K562 (cell line): ENCODE results near the gene USP15. TPM values are rescaled to one million over a fixed set of nuclear protein-coding genes. Genes with fewer than 3 reads are reported as not detected.

Source experiments
- ATAC-seq: fragments of 200-7000 bp; cut with Tn5 transposase; 3 replicates; pipeline ENCODE4 v1.9.1; 2020; ENCODE audit warnings: moderate library complexity
- BruUV-seq: library from RNA; stranded (reverse); fragments of 400-500 nt; replicated peaks from 2 replicates; lab custom pipeline; 2021; lab: Mats Ljungman, UMichigan
- CTCF ChIA-PET: fragments of 300-600 bp; formaldehyde crosslinking; extraction: SDS; loops from one replicate; lab custom pipeline; 2021; ENCODE audit warnings: low intra/inter-chr PET ratio; lab: Yijun Ruan, JAX
- POLR2A ChIA-PET: fragments of 300-600, 350-650 bp; sonication (Branson Sonifier 250); formaldehyde crosslinking; extraction: SDS; loops from one replicate; lab custom pipeline; 2021; ENCODE audit warnings: antibody characterized with exemption, inconsistent platforms; lab: Yijun Ruan, JAX
- DNase-seq, 4 experiments: peaks; one replicate each; pipeline versions ENCODE4 v3.0.0 to v3.0.0-alpha.2; 2011 to 2018; ENCODE audit warnings: low spot score in 3 of 4, mixed read lengths in 3 of 4; ENCODE audit errors: extremely low read depth in 1 of 4
- FAIRE-seq: peaks from 2 replicates; lab custom pipeline; 2011; peaks lifted over from hg19 to GRCh38; lab: Jason Lieb, UNC
- H2AFZ ChIP-seq: 2 replicates; pipeline ENCODE4 v1.6.0; 2011; ENCODE audit warnings: low read depth, low read length, control low read depth, inconsistent platforms
- H3K27ac ChIP-seq: fragments of 200-600 bp; 3 replicates; pipeline ENCODE4 v1.8.0; 2011; ENCODE audit warnings: low read depth, mild to moderate bottlenecking, control low read depth, inconsistent platforms, low read length, moderate library complexity, mixed read lengths; ENCODE audit errors: extremely low read depth
- H3K27me3 ChIP-seq, 2 experiments: fragments of 300-600 bp in 1 of 2; 2 replicates in 1 of 2; 3 replicates in 1 of 2; pipeline versions ENCODE4 v1.6.0 to v1.8.0; 2011; ENCODE audit warnings: inconsistent platforms in 2 of 2, low read length in 2 of 2, mild to moderate bottlenecking in 1 of 2, mixed read lengths in 1 of 2, moderate library complexity in 1 of 2; ENCODE audit not compliant: control insufficient read depth in 2 of 2, insufficient read depth in 2 of 2
- H3K36me3 ChIP-seq: fragments of 300-600 bp; 3 replicates; pipeline ENCODE4 v1.8.0; 2011; ENCODE audit warnings: mild to moderate bottlenecking, low read length, inconsistent platforms; ENCODE audit not compliant: control insufficient read depth, insufficient read depth
- H3K4me1 ChIP-seq, 2 experiments: fragments of 200-600 bp in 1 of 2; replicated peaks in 1 of 2; 2 replicates in 1 of 2; 3 replicates in 1 of 2; pipeline versions ENCODE4 v1.5.1 to v1.8.0; 2011; ENCODE audit warnings: inconsistent platforms in 2 of 2, low read length in 2 of 2, mild to moderate bottlenecking in 1 of 2, mixed read lengths in 1 of 2, moderate library complexity in 1 of 2; ENCODE audit not compliant: control insufficient read depth in 2 of 2, insufficient read depth in 2 of 2
- H3K4me2 ChIP-seq: 2 replicates; pipeline ENCODE4 v1.6.1; 2011; ENCODE audit warnings: low read length, control low read depth, inconsistent platforms, mixed read lengths; ENCODE audit not compliant: insufficient read depth
- H3K4me3 ChIP-seq: fragments of 200-600 bp; sonication (generic), shearing (Covaris generic); 2 replicates; pipeline ENCODE4 v1.5.1; 2016; ENCODE audit warnings: control low read depth, inconsistent platforms
- H3K79me2 ChIP-seq: fragments of 200-600 bp; 3 replicates; pipeline ENCODE4 v1.8.0; 2011; ENCODE audit warnings: low read length, inconsistent platforms; ENCODE audit not compliant: control insufficient read depth, insufficient read depth
- H3K9ac ChIP-seq, 2 experiments: 2 replicates each; pipeline versions ENCODE4 v1.6.0 to v1.6.1; 2011; ENCODE audit warnings: low read depth in 2 of 2, low read length in 2 of 2, control low read depth in 1 of 2, inconsistent platforms in 1 of 2, mild to moderate bottlenecking in 1 of 2, mixed read lengths in 1 of 2; ENCODE audit not compliant: insufficient read depth in 1 of 2
- H3K9me1 ChIP-seq: one replicate; pipeline ENCODE4 v1.6.0; 2011; ENCODE audit warnings: inconsistent platforms, mild to moderate bottlenecking, low read length, moderate library complexity; ENCODE audit not compliant: control insufficient read depth, insufficient read depth
- H3K9me3 ChIP-seq: replicated peaks from 2 replicates; pipeline ENCODE4 v1.5.1; 2011; ENCODE audit warnings: low read depth, low read length, inconsistent platforms; ENCODE audit not compliant: control insufficient read depth, insufficient read depth
- H4K20me1 ChIP-seq: replicated peaks from 2 replicates; pipeline ENCODE4 v1.6.1; 2011; ENCODE audit warnings: low read length, inconsistent platforms, mixed read lengths; ENCODE audit not compliant: control insufficient read depth, insufficient read depth
- CBX2 ChIP-seq: fragments of 200-600 bp; sonication (generic); IDR thresholded peaks from one replicate; pipeline ENCODE4 v1.6.1; 2012; ENCODE audit warnings: mild to moderate bottlenecking, low read length, inconsistent platforms; ENCODE audit not compliant: insufficient read depth, poor library complexity, severe bottlenecking
- FOXA1 ChIP-seq: fragments of 450-650 bp; IDR thresholded peaks from 2 replicates; pipeline ENCODE4 v1.6.1; 2016; ENCODE audit warnings: mild to moderate bottlenecking, borderline replicate concordance
- TBL1XR1 ChIP-seq, 2 experiments: IDR thresholded peaks; 2 replicates each; pipeline ENCODE4 v1.6.1; 2012; ENCODE audit warnings: improper control_type of control experiment in 2 of 2, low read length in 2 of 2, mild to moderate bottlenecking in 1 of 2
- ZNF184 ChIP-seq: sonication (generic); formaldehyde crosslinking; IDR thresholded peaks from 2 replicates; pipeline ENCODE4 v1.5.0; 2020; ENCODE audit warnings: missing genetic modification reagents
- ZNF274 ChIP-seq: IDR thresholded peaks from 2 replicates; pipeline ENCODE4 v1.6.1; 2011; ENCODE audit warnings: low read depth, mild to moderate bottlenecking, low read length, moderate library complexity, borderline replicate concordance
- ZNF395 ChIP-seq: fragments of 200-800 bp; sonication (Bioruptor generic); IDR thresholded peaks from 2 replicates; pipeline ENCODE4 v1.6.1; 2017; ENCODE audit warnings: missing genetic modification characterization, missing compliant biosample characterization
- WGBS: fragments of 100-300 bp; shearing (Covaris generic); methylation state at CpG from one replicate; pipeline ENCODE4 v1.1.6; 2016; ENCODE audit warnings: low coverage, mixed read lengths; ENCODE audit not compliant: insufficient coverage; ENCODE audit errors: missing lambda C conversion rate; 5-methylcytosine and 5-hydroxymethylcytosine counted together
- in situ Hi-C: fragments of 300-500 bp; cut with MboI; formaldehyde crosslinking; loops from 4 replicates; pipeline ENCODE4 v1.15.0; 2018; ENCODE audit warnings: inconsistent platforms, mixed read lengths
- intact Hi-C: fragments of 100-400 bp; cut with micrococcal nuclease; formaldehyde crosslinking; loops from 2 replicates; pipeline ENCODE4 v1.14.2; 2022
- polyA plus RNA-seq, 8 experiments: library from polyadenylated mRNA; depleted of rRNA in 4 of 8; stranded (reverse) in 5 of 8; unstranded in 3 of 8; fragments of >200 nt; fragmentation: Nextera tagmentation in 2 of 8; fragmentation: Illumina TruSeq in 1 of 8; extraction: Ambion mirVana in 2 of 8; extraction: Trizol in 1 of 8; gene quantifications; 2 replicates each; pipeline versions ENCODE4 v1.2.1 to v1.2.3, GENCODE V29; 2011 to 2014; ENCODE audit warnings: inconsistent platforms in 1 of 8, missing spikeins in 1 of 8
- total RNA-seq, 7 experiments: library from RNA; depleted of rRNA in 6 of 7; stranded (reverse); fragments of >200 nt in 6 of 7; fragmentation: Illumina TruSeq in 2 of 7; extraction: Trizol in 2 of 7; gene quantifications; 2 replicates each; pipeline versions ENCODE4 v1.2.1 to v1.2.3, GENCODE V29; 2011 to 2021; ENCODE audit warnings: low replicate concordance in 1 of 7
- TF ChIP-seq, protein P1 (sequence below): fragments of 450-650 bp; IDR thresholded peaks from 2 replicates; pipeline ENCODE4 v1.6.1; 2018; ENCODE audit warnings: mild to moderate bottlenecking, low read depth; ENCODE audit not compliant: partially characterized antibody
- TF ChIP-seq, protein P2 (sequence below): fragments of 450-650 bp; formaldehyde crosslinking; IDR thresholded peaks from 2 replicates; pipeline ENCODE4 v1.4.0; 2020; ENCODE audit warnings: mild to moderate bottlenecking, moderate library complexity
- TF ChIP-seq, protein P3 (sequence below), 2 experiments: fragments of 450-650 bp; IDR thresholded peaks; 2 replicates each; pipeline ENCODE4 v1.6.1; 2018; ENCODE audit warnings: mild to moderate bottlenecking in 2 of 2, low read depth in 1 of 2; ENCODE audit not compliant: partially characterized antibody in 2 of 2
- TF ChIP-seq, protein P4 (sequence below): fragments of 250-450 bp; sonication (Bioruptor Pico); IDR thresholded peaks from 2 replicates; pipeline ENCODE4 v1.4.0; 2020; ENCODE audit warnings: mild to moderate bottlenecking

USP15 gene
- total and polyA plus RNA-seq, 9 of the 15 experiments (the other 6 are each of a cell fraction or from before 2014, with no cell fraction given): 140 to 272 (median 182) TPM

DNA sequence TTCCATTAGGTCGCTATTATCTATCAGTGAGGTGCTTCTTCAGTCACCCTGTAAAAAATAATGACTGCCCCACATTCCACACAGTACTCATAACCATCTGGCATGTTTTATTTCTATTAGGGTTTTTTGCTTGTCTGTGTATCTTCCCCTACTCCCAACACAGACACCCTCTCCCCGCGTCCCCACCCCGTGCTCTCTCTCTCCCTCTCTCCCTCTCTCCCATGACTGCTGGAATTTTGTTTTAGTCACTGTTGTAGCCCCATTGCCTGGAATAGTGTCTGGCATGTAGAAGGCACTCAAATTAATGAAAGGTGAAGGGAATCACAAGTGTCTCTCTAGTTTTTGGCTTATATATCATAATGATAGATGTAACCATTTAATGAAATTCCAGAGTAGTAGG is 103.3 kb downstream of the USP15 start:
- Histone ChIP-seq H2AFZ (no peak overlapping the region), H3K4me1 (no peaks in the 10 kb centered on the region), H3K27ac (no peak overlapping the region), H4K20me1 (no peaks in the 10 kb centered on the region), H3K79me2 (peaks cover 88% of the 10 kb centered on the region), H3K27me3 (no peaks in the 10 kb centered on the region), H3K9me1 (no peaks in the 10 kb centered on the region), H3K4me2 (no peak overlapping the region), H3K9me3 (no peaks in the 10 kb centered on the region), H3K9ac (no peak overlapping the region), H3K36me3 (peaks cover 53% of the 10 kb centered on the region; the same call in 2 of the 3 replicates), H3K4me3 (no peak overlapping the region)
- 88% methylated on average over 4 of the region's 4 CpGs for WGBS
- peak; percentile 66 for ATAC-seq
- ChIA-PET POLR2A (interaction anchor here (0.6 kb wide), 1 partner anchor 1584 kb away, joined by 3 read pairs; no protein-coding TSS in a partner anchor), CTCF (interaction anchor here (0.7 kb wide), 1 partner anchor 189 kb away, joined by 3 read pairs; no protein-coding TSS in a partner anchor)
- intact Hi-C loops: no loop called here
- in situ Hi-C loops: no loop called here
- DNase-seq: no peak
- no peak for FAIRE-seq
- BruUV-seq: no TSS peak
- TF ChIP-seq ZNF395 (CRISPR knock-in tag) (no peak), ZNF184 (CRISPR knock-in tag) (no peak), ZNF274 (no peak), CBX2 (no peak), FOXA1 (no peak), TBL1XR1 (IDR thresholded peaks at IDR 0.05; ENCODE audit: low read length in 2 of 2) (no peak)
- TF ChIP-seq, protein P1, sequence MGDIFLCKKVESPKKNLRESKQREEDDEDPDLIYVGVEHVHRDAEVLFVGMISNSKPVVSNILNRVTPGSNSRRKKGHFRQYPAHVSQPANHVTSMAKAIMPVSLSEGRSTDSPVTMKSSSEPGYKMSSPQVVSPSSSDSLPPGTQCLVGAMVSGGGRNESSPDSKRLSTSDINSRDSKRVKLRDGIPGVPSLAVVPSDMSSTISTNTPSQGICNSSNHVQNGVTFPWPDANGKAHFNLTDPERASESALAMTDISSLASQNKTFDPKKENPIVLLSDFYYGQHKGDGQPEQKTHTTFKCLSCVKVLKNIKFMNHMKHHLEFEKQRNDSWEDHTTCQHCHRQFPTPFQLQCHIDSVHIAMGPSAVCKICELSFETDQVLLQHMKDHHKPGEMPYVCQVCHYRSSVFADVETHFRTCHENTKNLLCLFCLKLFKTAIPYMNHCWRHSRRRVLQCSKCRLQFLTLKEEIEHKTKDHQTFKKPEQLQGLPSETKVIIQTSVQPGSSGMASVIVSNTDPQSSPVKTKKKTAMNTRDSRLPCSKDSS: no peak
- TF ChIP-seq, protein P2, sequence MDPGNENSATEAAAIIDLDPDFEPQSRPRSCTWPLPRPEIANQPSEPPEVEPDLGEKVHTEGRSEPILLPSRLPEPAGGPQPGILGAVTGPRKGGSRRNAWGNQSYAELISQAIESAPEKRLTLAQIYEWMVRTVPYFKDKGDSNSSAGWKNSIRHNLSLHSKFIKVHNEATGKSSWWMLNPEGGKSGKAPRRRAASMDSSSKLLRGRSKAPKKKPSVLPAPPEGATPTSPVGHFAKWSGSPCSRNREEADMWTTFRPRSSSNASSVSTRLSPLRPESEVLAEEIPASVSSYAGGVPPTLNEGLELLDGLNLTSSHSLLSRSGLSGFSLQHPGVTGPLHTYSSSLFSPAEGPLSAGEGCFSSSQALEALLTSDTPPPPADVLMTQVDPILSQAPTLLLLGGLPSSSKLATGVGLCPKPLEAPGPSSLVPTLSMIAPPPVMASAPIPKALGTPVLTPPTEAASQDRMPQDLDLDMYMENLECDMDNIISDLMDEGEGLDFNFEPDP: no peak
- TF ChIP-seq, protein P3, sequence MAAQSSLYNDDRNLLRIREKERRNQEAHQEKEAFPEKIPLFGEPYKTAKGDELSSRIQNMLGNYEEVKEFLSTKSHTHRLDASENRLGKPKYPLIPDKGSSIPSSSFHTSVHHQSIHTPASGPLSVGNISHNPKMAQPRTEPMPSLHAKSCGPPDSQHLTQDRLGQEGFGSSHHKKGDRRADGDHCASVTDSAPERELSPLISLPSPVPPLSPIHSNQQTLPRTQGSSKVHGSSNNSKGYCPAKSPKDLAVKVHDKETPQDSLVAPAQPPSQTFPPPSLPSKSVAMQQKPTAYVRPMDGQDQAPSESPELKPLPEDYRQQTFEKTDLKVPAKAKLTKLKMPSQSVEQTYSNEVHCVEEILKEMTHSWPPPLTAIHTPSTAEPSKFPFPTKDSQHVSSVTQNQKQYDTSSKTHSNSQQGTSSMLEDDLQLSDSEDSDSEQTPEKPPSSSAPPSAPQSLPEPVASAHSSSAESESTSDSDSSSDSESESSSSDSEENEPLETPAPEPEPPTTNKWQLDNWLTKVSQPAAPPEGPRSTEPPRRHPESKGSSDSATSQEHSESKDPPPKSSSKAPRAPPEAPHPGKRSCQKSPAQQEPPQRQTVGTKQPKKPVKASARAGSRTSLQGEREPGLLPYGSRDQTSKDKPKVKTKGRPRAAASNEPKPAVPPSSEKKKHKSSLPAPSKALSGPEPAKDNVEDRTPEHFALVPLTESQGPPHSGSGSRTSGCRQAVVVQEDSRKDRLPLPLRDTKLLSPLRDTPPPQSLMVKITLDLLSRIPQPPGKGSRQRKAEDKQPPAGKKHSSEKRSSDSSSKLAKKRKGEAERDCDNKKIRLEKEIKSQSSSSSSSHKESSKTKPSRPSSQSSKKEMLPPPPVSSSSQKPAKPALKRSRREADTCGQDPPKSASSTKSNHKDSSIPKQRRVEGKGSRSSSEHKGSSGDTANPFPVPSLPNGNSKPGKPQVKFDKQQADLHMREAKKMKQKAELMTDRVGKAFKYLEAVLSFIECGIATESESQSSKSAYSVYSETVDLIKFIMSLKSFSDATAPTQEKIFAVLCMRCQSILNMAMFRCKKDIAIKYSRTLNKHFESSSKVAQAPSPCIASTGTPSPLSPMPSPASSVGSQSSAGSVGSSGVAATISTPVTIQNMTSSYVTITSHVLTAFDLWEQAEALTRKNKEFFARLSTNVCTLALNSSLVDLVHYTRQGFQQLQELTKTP (IDR thresholded peaks at IDR 0.05; ENCODE audit: low read depth in 1 of 2, partially characterized antibody in 2 of 2): no peak
- TF ChIP-seq, protein P4, sequence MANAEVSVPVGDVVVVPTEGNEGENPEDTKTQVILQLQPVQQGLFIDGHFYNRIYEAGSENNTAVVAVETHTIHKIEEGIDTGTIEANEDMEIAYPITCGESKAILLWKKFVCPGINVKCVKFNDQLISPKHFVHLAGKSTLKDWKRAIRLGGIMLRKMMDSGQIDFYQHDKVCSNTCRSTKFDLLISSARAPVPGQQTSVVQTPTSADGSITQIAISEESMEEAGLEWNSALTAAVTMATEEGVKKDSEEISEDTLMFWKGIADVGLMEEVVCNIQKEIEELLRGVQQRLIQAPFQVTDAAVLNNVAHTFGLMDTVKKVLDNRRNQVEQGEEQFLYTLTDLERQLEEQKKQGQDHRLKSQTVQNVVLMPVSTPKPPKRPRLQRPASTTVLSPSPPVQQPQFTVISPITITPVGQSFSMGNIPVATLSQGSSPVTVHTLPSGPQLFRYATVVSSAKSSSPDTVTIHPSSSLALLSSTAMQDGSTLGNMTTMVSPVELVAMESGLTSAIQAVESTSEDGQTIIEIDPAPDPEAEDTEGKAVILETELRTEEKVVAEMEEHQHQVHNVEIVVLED (CRISPR knock-in tag): no peak
